Spinal cord (tissue), 10 donors: Measurements from ENCODE around the gene HUNK. TPM values are rescaled to one million over a fixed set of nuclear protein-coding genes. Genes with fewer than 3 reads are reported as not detected.
A peak's percentile ranks its signal among the peaks of the same experiment; 100 is the strongest.

ENCODE experiments used
- DNase-seq, 6 donors: peaks; one replicate each; pipeline versions ENCODE4 v3.0.0 to v3.0.0-alpha.2; 2013 to 2015; ENCODE audit warnings: low spot score in 6 of 6, low read depth in 4 of 6
- H3K27ac ChIP-seq: one replicate; pipeline ENCODE4 v1.5.1; 2013; ENCODE audit warnings: low read depth, low read length, control low read depth
- H3K27me3 ChIP-seq: one replicate; pipeline ENCODE4 v1.6.1; 2013; ENCODE audit warnings: low read length; ENCODE audit not compliant: control insufficient read depth, insufficient read depth
- H3K36me3 ChIP-seq: one replicate; pipeline ENCODE4 v1.6.1; 2013; ENCODE audit warnings: low read length; ENCODE audit not compliant: control insufficient read depth, insufficient read depth
- H3K4me1 ChIP-seq: one replicate; pipeline ENCODE4 v1.6.1; 2013; ENCODE audit warnings: low read length; ENCODE audit not compliant: control insufficient read depth, insufficient read depth
- H3K4me3 ChIP-seq: one replicate; pipeline ENCODE4 v1.5.1; 2013; ENCODE audit warnings: low read depth, low read length, control low read depth
- H3K9me3 ChIP-seq: one replicate; pipeline ENCODE4 v1.6.1; 2013; ENCODE audit warnings: low read length; ENCODE audit not compliant: control insufficient read depth, insufficient read depth
- WGBS: methylation state at CpG from one replicate; pipeline ENCODE4 v1.1.5; 2013; ENCODE audit warnings: missing lambda C conversion rate; ENCODE audit not compliant: insufficient coverage; 5-methylcytosine and 5-hydroxymethylcytosine counted together
- polyA plus RNA-seq, 2 donors: library from polyadenylated mRNA; unstranded; fragments of 120-200 nt; gene quantifications; one replicate each; pipeline ENCODE4 v1.2.1, GENCODE V29; 2013; ENCODE audit not compliant: insufficient read length in 2 of 2
- total RNA-seq, 2 donors: library from RNA; depleted of rRNA in 1 of 2; stranded (reverse); fragments of 120-200 nt in 1 of 2; fragments of >200 nt in 1 of 2; gene quantifications; one replicate each; pipeline versions ENCODE4 v1.2.3 to v1.2.4, GENCODE V29; 2013 to 2014
- donor health status: healthy.

Gene HUNK
- total and polyA plus RNA-seq, 4 donors = 3.0 to 8.2 (median 6.3) TPM

DNA sequence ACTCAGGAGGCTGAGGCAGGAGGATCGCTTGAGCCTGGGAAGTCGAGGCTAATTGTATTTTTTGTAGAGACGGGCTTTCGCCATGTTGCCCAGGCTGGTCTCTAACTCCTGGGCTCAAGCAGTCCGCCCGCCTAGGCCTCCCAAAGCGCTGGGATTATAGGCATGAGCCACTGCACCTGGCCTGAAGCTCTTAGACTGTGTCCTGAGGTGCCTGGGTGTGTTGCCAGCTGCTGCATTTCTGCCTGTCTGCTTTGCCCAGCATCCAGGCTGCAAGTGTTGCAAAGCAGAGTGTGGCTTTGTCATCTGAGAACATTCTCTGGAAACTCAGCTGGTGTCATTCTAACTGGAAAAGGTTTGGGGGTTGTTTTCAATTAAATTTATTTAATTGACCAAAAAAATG lies 105.0 kb downstream of the HUNK start:
- Histone ChIP-seq H3K9me3 (no peaks in the 10 kb centered on the region), H3K36me3 (no peaks in the 10 kb centered on the region), H3K4me1 (peaks cover under 1% of the 10 kb centered on the region), H3K4me3 (no peak overlapping the region), H3K27ac (no peak overlapping the region), H3K27me3 (no peaks in the 10 kb centered on the region)
- DNase-seq = no peak
- WGBS = 97% methylated on average over 7 of the region's 7 CpGs

DNA sequence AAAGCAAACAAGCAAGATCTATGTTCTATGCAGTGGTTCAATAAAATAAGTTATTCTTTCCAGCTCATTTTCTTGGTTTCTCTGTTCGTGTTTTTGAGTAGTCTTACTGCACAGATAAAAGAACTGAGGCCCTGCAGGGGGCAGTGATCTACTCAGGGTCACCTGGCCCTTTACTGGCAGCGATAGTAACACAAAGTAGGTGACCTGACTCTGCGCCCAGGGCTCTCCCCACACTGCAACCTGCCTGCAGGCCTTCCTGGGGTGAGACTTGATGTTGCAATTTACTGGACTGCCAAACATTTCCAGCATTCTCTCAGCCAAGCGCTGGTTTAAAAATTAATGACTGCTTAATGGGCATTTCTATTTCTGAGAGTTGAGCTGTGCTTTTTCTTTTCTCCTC lies 110.3 kb downstream of the HUNK start:
- no peaks in the 10 kb centered on the region for H3K9me3 ChIP-seq
- H3K27me3 ChIP-seq = no peaks in the 10 kb centered on the region
- H3K27ac ChIP-seq = no peak overlapping the region
- H3K4me1 ChIP-seq = peaks cover 6% of the 10 kb centered on the region
- 87% methylated on average over 2 of the region's 4 CpGs for WGBS
- no peak overlapping the region for H3K4me3 ChIP-seq
- H3K36me3 ChIP-seq = peaks cover 14% of the 10 kb centered on the region
- DNase-seq = no peak

DNA sequence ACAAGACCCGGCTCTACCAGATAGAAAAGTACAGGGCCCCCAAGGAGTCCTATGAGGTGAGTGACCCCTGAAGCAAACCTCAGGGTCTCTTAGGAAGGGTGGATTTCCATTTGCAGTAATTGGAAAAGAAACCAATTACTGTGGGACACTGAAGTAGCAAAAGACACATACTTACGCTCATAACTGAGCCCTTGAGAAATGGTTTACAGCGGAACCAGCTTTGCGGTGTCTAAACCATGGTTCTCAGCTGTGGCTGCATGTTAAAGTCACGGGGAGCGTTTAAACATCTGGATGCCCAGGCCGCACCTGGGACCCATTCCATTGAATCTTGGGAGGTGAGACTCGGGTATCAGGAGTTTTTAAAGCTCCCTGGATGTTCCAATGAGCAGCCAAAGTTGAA lies 110.7 kb downstream of the HUNK start:
- Histone ChIP-seq H3K4me1 (peaks cover 6% of the 10 kb centered on the region), H3K9me3 (no peaks in the 10 kb centered on the region), H3K36me3 (peaks cover 14% of the 10 kb centered on the region), H3K4me3 (no peak overlapping the region), H3K27ac (no peak overlapping the region), H3K27me3 (no peaks in the 10 kb centered on the region)
- DNase-seq = peak in 1 of 6 donors; percentile 82
- WGBS = 80% methylated on average over 8 of the region's 8 CpGs

DNA sequence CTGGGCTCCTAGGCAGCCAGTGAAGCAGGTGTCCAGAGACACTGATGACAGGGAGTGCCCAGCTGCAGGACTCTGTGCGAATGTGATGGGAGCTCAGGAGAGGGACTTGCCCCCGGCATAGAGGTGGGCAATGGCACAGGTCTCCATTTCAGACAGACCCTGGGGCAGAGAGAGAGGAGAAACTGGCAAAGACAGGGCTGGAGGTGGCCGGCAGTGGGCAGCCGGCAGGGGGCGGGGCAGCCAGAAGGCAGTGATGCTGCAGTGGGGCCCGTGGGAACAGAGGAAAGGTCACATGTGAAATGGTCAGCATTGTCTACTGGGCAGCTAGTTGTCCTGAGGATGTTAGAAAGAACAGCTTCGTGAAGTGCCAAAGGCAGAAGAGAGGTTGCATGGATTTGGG lies 112.6 kb downstream of the HUNK start:
- DNase-seq = no peak
- peaks cover 6% of the 10 kb centered on the region for H3K4me1 ChIP-seq
- no peaks in the 10 kb centered on the region for H3K9me3 ChIP-seq
- peaks cover 14% of the 10 kb centered on the region for H3K36me3 ChIP-seq
- no peaks in the 10 kb centered on the region for H3K27me3 ChIP-seq
- no peak overlapping the region for H3K27ac ChIP-seq
- 85% methylated on average over 7 of the region's 7 CpGs for WGBS
- no peak overlapping the region for H3K4me3 ChIP-seq

GRCh38 chr21:31986035-31986856 lies 113.4 kb downstream of the HUNK start:
- WGBS = 95% methylated on average over 17 of the region's 17 CpGs

GRCh38 chr21:31987696-31988095 lies 114.9 kb downstream of the HUNK start:
- Histone ChIP-seq H3K27me3 (no peaks in the 10 kb centered on the region), H3K9me3 (no peaks in the 10 kb centered on the region), H3K27ac (no peak overlapping the region), H3K4me1 (peaks cover 6% of the 10 kb centered on the region), H3K36me3 (peaks cover 14% of the 10 kb centered on the region), H3K4me3 (no peak overlapping the region)
- 44% methylated on average over 7 of the region's 9 CpGs for WGBS
- no peak for DNase-seq

More at GRCh38 chr21:31986035-31986856, 113.4 kb downstream of the HUNK start:
- Histone ChIP-seq H3K36me3 (peaks cover 14% of the 10 kb centered on the region), H3K9me3 (no peaks in the 10 kb centered on the region), H3K4me3 (no peak overlapping the region), H3K4me1 (peaks cover 6% of the 10 kb centered on the region), H3K27me3 (no peaks in the 10 kb centered on the region), H3K27ac (no peak overlapping the region)
- DNase-seq = no peak

GRCh38 chr21:31988492-31989290 lies 115.9 kb downstream of the HUNK start:
- Histone ChIP-seq H3K27me3 (no peaks in the 10 kb centered on the region), H3K4me3 (no peak overlapping the region), H3K9me3 (no peaks in the 10 kb centered on the region), H3K4me1 (no peaks in the 10 kb centered on the region), H3K27ac (no peak overlapping the region), H3K36me3 (peaks cover 14% of the 10 kb centered on the region)
- no peak for DNase-seq
- WGBS = 80% methylated on average over 3 of the region's 4 CpGs

DNA sequence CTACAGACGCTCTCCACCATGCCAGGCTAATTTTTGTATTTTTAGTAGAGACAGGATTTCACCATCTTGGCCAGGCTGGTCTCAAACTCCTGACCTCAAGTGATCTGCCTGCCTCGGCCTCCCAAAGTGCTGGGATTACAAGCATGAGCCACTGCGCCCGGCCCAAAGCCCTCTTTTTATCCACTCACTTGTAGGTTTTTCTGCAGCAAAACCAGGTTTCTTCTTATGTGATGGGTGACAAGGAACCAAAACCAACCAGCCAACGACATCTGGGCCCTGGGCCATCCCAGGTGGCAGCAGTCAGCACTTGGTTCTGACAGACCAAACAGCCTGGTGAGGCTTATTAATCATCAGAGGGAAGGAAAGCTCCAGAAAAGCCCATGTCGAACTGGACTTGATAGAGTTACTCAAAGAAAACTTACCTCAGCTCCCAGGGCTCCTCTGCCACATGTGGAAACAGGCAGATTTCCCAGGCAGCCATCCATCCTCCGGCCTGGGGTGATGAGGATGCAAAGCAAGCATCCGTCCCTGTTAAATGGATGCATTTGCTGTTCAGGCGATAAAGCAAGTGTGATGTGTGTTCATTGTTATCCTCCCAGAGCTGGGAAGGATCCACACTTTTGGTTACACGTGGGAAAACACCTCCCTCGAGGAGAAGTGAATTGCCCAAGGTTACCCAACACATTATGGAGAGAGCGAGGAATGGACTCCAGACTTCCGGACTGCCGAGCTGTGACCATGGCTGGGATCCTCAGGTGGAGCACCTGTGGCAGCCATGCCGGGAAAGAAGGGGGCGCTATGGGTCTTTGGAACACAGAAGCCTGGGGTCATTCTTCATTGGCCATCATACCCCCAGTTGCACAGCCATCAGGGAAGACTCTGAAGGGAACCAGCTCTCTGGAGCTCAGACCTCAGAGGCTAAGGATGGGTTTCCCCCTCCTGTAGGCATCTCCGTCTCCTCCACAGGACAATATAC lies 118.8 kb downstream of the HUNK start:
- no peak overlapping the region for H3K27ac ChIP-seq
- no peaks in the 10 kb centered on the region for H3K27me3 ChIP-seq
- peaks cover 6% of the 10 kb centered on the region for H3K36me3 ChIP-seq
- WGBS = 85% methylated on average over 13 of the region's 17 CpGs
- H3K4me3 ChIP-seq = no peak overlapping the region
- no peak for DNase-seq
- H3K4me1 ChIP-seq = peaks cover under 1% of the 10 kb centered on the region
- no peaks in the 10 kb centered on the region for H3K9me3 ChIP-seq

DNA sequence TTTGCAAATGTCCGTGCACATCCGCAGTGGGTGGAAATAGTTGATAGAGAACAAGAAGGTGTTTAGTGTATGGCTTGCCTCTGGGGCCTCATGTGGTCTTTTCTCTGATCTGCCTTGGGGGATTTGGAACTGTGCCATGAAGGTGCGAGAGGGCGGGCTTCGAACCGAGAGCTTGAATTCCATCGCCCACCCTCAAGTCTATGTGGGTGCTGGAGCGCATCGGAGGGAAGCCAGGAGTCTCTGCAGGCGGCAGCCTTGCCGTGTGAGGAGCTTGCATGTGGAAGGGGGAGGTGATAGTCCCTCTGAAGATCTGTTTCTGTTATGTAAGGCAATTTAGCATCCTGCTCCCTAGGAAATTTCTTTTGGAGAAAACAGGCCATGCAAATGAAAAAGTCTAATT lies 119.6 kb downstream of the HUNK start:
- WGBS = 95% methylated on average over 11 of the region's 11 CpGs
- Histone ChIP-seq H3K4me3 (no peak overlapping the region), H3K36me3 (peaks cover 9% of the 10 kb centered on the region), H3K9me3 (no peaks in the 10 kb centered on the region), H3K27me3 (no peaks in the 10 kb centered on the region), H3K27ac (no peak overlapping the region), H3K4me1 (peaks cover 4% of the 10 kb centered on the region)
- no peak for DNase-seq
